HCEC 1CT (cell line): ENCODE measurements around the gene OIP5.
"Not testable (repeated sequence)": the region's sequence is repeated elsewhere in the genome, so short reads cannot be mapped to it uniquely, and the experiment has no call there.

Source experiments
- DNase-seq: peaks from one replicate; pipeline ENCODE4 v3.0.0-alpha.2; 2017

OIP5 gene

GRCh38 chr15:41301587-41301986 is 30.8 kb downstream of the OIP5 start:
- no peak for DNase-seq

- not testable (repeated sequence) for DNase-seq
Measured at GRCh38 chr15:41301139-41301538, 31.3 kb downstream of the OIP5 start.

GRCh38 chr15:41292521-41292920 is 39.9 kb downstream of the OIP5 start:
- DNase-seq: no peak

- DNase-seq: no peak
Measured at GRCh38 chr15:41291065-41291631, 41.2 kb downstream of the OIP5 start.

GRCh38 chr15:41289953-41290352 is 42.4 kb downstream of the OIP5 start:
- DNase-seq: no peak

GRCh38 chr15:41288464-41288863 is 43.9 kb downstream of the OIP5 start:
- DNase-seq: no peak

GRCh38 chr15:41286665-41287333 is 45.6 kb downstream of the OIP5 start:
- DNase-seq: peak; percentile 69

- DNase-seq: no peak
Measured at GRCh38 chr15:41285285-41285684, 47.1 kb downstream of the OIP5 start.

GRCh38 chr15:41284427-41285177 is 47.8 kb downstream of the OIP5 start:
- peak; percentile 3 for DNase-seq

- peak; percentile 98 for DNase-seq
Measured at GRCh38 chr15:41283653-41284426, 48.6 kb downstream of the OIP5 start.

GRCh38 chr15:41282980-41283652 is 49.3 kb downstream of the OIP5 start:
- not testable (repeated sequence) for DNase-seq

GRCh38 chr15:41282436-41282835 is 50.0 kb downstream of the OIP5 start:
- DNase-seq: not testable (repeated sequence)

GRCh38 chr15:41281236-41281635 is 51.2 kb downstream of the OIP5 start:
- DNase-seq: peak; percentile 94

GRCh38 chr15:41279535-41280283 is 52.7 kb downstream of the OIP5 start:
- DNase-seq: no peak

- no peak for DNase-seq
Measured at GRCh38 chr15:41278319-41278718, 54.1 kb downstream of the OIP5 start.

- DNase-seq: no peak
Measured at GRCh38 chr15:41276831-41277230, 55.6 kb downstream of the OIP5 start.

GRCh38 chr15:41269887-41270286 is 62.5 kb downstream of the OIP5 start:
- no peak for DNase-seq

- DNase-seq: peak; percentile 2
Measured at GRCh38 chr15:41263891-41264351, 68.5 kb downstream of the OIP5 start.

- DNase-seq: no peak
Measured at GRCh38 chr15:41262571-41262970, 69.8 kb downstream of the OIP5 start.

- DNase-seq: not testable (repeated sequence)
Measured at GRCh38 chr15:41260924-41261323, 71.5 kb downstream of the OIP5 start.

- no peak for DNase-seq
Measured at GRCh38 chr15:41259546-41260189, 72.7 kb downstream of the OIP5 start.
